Stomach smooth muscle (tissue), 2 donors: Measurements from ENCODE around the gene XRCC4.
"Not testable (repeated sequence)": the region's sequence is repeated elsewhere in the genome, so short reads cannot be mapped to it uniquely, and the experiment has no call there.

ENCODE experiments used
- H3K27ac ChIP-seq: one replicate; pipeline ENCODE4 v1.7.0; 2013; ENCODE audit warnings: mild to moderate bottlenecking, low read length, inconsistent platforms
- H3K27me3 ChIP-seq, 2 donors: one replicate each; pipeline ENCODE4 v1.7.0; 2013; ENCODE audit warnings: low read length in 2 of 2; ENCODE audit not compliant: insufficient read depth in 2 of 2, control insufficient read depth in 1 of 2
- H3K36me3 ChIP-seq, 2 donors: one replicate each; pipeline ENCODE4 v1.7.0; 2013; ENCODE audit warnings: low read length in 2 of 2; ENCODE audit not compliant: control insufficient read depth in 2 of 2, insufficient read depth in 2 of 2
- H3K4me1 ChIP-seq: one replicate; pipeline ENCODE4 v1.7.0; 2013; ENCODE audit warnings: low read length; ENCODE audit not compliant: control insufficient read depth, insufficient read depth
- H3K4me3 ChIP-seq, 2 donors: one replicate each; pipeline ENCODE4 v1.7.0; 2013; ENCODE audit warnings: low read length in 2 of 2
- H3K9ac ChIP-seq, 2 donors: one replicate each; pipeline ENCODE4 v1.7.0; 2013; ENCODE audit warnings: low read length in 2 of 2, mild to moderate bottlenecking in 1 of 2
- H3K9me3 ChIP-seq, 2 donors: one replicate each; pipeline ENCODE4 v1.7.0; 2013; ENCODE audit warnings: low read length in 2 of 2; ENCODE audit not compliant: control insufficient read depth in 2 of 2
- donor health status: healthy.
- donor health status: Pancreatic carcinoma.

XRCC4 gene

DNA sequence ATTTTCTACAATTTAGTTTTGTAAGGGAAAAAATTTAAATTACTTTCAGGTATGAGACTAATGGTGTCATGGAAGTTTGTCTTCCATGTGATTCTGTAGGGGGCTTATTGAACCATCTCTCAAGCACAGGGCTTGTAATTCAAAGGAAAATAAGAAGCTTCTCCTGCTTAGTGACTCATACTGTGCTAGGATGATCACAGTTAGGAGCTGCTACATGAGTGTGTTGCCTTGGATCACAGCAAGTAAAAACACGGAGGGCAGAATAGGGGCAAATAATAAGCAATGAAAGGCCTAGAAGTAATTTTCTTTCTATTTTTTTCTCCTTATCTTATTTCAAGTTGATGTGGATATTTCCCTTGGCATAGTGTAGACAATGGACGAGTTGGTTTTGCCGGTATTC lies 29.1 kb upstream of the XRCC4 start:
- Histone ChIP-seq H3K9me3 (no peaks in the 10 kb centered on the region), H3K4me1 (no peaks in the 10 kb centered on the region), H3K27ac (no peak overlapping the region), H3K36me3 (no peaks in the 10 kb centered on the region), H3K9ac (no peak overlapping the region), H3K27me3 (no peaks in the 10 kb centered on the region), H3K4me3 (no peak overlapping the region)

GRCh38 chr5:83048811-83049210 lies 28.5 kb upstream of the XRCC4 start:
- Histone ChIP-seq H3K27ac (no peak overlapping the region), H3K9me3 (no peaks in the 10 kb centered on the region), H3K36me3 (no peaks in the 10 kb centered on the region), H3K4me1 (no peaks in the 10 kb centered on the region), H3K27me3 (no peaks in the 10 kb centered on the region), H3K9ac (no peak overlapping the region), H3K4me3 (no peak overlapping the region)

DNA sequence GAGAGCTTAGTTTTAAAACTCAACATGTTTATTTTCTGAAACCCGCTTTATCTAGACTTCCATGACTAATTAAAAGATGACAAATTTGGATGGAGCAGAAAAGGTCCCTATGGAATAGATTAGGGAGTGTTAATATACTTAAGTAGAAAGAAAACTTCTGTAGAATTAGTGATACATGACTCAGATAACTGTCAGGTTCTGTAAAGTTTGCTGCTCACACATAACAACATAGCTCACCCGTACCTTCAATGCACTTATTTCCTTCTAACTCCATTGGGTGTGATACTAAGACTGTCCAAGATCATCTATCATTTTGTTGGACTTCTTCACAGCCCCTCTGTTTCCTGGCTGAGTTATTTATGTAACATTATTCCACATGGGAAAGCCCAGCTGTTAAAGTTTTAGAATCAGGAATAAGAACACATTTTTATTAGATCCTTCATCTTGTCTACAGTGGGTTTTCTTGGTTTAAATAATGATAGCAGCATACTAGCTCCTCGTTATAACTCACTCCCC lies 27.9 kb upstream of the XRCC4 start:
- Histone ChIP-seq H3K9me3 (no peaks in the 10 kb centered on the region), H3K36me3 (no peaks in the 10 kb centered on the region), H3K27me3 (no peaks in the 10 kb centered on the region), H3K4me3 (no peak overlapping the region), H3K9ac (no peak overlapping the region), H3K4me1 (no peaks in the 10 kb centered on the region), H3K27ac (no peak overlapping the region)

DNA sequence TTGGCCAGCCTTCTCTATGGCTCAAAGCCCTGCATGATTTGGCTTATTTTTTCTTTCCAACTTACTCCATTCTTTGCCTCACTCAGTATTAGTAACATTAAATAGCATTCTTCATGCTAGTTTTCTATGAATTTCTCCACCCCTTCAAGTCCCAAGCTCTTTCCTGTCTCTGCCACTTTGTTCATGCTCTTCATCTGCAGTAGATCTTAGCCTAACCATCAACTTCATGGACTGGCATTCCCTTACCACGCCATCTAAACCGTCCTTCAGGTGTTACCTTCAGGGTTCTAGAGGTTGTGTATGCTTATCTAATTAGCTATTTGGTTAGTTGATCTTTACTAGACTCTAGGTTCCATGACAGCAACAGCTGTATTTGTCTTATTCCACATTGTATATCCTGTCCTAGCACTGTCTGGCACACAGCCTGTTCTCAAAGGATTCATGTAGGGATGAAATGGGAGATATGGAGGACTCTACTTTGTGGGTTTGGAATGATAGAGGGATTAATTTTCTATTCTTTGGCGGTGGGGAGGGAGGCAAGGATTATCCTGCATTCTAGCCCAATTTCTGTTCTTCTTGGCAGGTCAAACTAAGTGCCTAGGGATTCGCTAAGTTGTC lies 26.5 kb upstream of the XRCC4 start:
- Histone ChIP-seq H3K27me3 (no peaks in the 10 kb centered on the region), H3K36me3 (no peaks in the 10 kb centered on the region), H3K27ac (no peak overlapping the region), H3K4me3 (no peak overlapping the region), H3K9ac (no peak overlapping the region), H3K4me1 (no peaks in the 10 kb centered on the region), H3K9me3 (no peaks in the 10 kb centered on the region)

GRCh38 chr5:83055166-83055565 lies 22.2 kb upstream of the XRCC4 start:
- no peaks in the 10 kb centered on the region for H3K4me1 ChIP-seq

GRCh38 chr5:83058726-83059125 lies 18.6 kb upstream of the XRCC4 start:
- no peak overlapping the region for H3K9ac ChIP-seq
- no peak overlapping the region for H3K4me3 ChIP-seq
- no peaks in the 10 kb centered on the region for H3K4me1 ChIP-seq
- no peaks in the 10 kb centered on the region for H3K9me3 ChIP-seq
- H3K27ac ChIP-seq: no peak overlapping the region
- no peaks in the 10 kb centered on the region for H3K27me3 ChIP-seq
- peaks cover 0 to 5% of the 10 kb centered on the region in 2 donors for H3K36me3 ChIP-seq

More at GRCh38 chr5:83055166-83055565, 22.2 kb upstream of the XRCC4 start:
- Histone ChIP-seq H3K9ac (no peak overlapping the region), H3K27ac (no peak overlapping the region), H3K4me3 (no peak overlapping the region), H3K9me3 (no peaks in the 10 kb centered on the region), H3K36me3 (peaks cover 0 to 5% of the 10 kb centered on the region in 2 donors), H3K27me3 (no peaks in the 10 kb centered on the region)

DNA sequence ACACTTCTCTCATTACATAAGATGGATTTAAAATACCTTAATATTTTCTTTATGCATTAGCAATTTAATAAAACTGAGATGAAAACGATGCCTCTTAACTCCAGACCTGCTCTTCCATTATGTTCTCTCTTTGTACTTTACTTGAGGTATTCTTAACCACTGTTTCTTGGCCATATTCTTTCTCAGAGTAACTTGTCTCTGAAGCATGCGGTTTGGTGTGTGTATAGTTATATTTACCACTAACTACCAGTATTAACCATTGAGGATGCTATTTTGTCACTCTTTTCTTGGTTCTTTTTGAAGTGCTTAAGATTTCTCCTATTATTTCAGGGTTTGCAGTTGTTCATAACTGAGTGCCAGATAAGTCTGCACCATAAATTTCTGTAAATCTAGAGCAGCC lies 18.0 kb upstream of the XRCC4 start:
- peaks cover 0 to 5% of the 10 kb centered on the region in 2 donors for H3K36me3 ChIP-seq
- no peak overlapping the region for H3K27ac ChIP-seq
- H3K4me1 ChIP-seq: no peaks in the 10 kb centered on the region

DNA sequence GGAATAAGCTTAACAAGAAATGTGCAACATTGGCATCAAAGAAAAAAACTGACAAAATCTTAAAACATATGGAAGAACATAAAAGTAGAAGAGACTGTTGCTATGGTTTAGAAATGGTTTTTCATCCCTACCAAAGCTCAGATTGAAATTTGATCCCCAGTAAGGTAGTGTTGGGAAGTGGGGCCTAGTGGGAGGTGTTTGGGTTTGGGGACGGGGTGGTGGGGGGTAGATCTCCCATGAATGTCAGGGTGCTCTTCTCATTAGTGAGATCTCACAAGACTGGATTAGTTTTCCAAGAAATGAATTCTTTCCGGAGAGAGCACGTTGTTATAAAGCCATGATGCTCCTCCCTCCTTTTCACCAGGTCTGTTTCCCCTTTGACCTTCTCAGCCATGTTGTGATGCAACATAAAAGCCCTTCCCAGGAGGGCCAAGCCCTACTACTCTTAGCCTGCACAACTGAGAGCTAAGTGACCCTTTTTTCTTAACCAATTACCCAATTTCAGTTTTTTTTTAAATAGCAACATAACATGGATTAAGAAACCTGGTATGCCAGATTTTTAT lies 10.7 kb upstream of the XRCC4 start:
- no peak overlapping the region for H3K27ac ChIP-seq
- H3K36me3 ChIP-seq: no peaks in the 10 kb centered on the region
- H3K4me1 ChIP-seq: no peaks in the 10 kb centered on the region
- H3K9me3 ChIP-seq: no peaks in the 10 kb centered on the region
- no peak overlapping the region for H3K4me3 ChIP-seq
- no peak overlapping the region for H3K9ac ChIP-seq
- H3K27me3 ChIP-seq: no peaks in the 10 kb centered on the region

More for the DNA sequence above, 18.0 kb upstream of the XRCC4 start:
- no peak overlapping the region for H3K4me3 ChIP-seq
- no peaks in the 10 kb centered on the region for H3K9me3 ChIP-seq
- H3K27me3 ChIP-seq: no peaks in the 10 kb centered on the region
- no peak overlapping the region for H3K9ac ChIP-seq

DNA sequence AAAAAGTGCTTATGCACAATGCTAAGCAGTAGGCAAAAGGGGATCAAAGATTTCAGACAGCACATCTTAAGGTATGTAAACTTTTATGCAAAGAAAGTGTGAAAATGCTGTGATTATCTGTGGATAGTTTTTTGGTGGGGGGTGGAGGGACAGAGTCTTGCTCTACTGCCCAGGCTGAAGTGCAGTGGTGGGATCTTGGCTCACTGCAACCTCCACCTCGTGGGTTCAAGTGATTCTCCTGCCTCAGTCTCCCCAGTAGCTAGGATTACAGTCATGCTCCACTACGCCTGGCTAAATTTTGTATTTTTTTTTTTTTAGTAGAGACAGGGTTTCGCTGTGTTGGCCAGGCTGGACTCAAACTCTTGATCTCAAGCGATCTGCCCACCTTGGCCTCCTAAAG lies 10.0 kb upstream of the XRCC4 start:
- not testable (repeated sequence) for H3K36me3 ChIP-seq, H3K27ac ChIP-seq, H3K27me3 ChIP-seq, H3K9ac ChIP-seq, H3K4me3 ChIP-seq, H3K4me1 ChIP-seq, H3K9me3 ChIP-seq

DNA sequence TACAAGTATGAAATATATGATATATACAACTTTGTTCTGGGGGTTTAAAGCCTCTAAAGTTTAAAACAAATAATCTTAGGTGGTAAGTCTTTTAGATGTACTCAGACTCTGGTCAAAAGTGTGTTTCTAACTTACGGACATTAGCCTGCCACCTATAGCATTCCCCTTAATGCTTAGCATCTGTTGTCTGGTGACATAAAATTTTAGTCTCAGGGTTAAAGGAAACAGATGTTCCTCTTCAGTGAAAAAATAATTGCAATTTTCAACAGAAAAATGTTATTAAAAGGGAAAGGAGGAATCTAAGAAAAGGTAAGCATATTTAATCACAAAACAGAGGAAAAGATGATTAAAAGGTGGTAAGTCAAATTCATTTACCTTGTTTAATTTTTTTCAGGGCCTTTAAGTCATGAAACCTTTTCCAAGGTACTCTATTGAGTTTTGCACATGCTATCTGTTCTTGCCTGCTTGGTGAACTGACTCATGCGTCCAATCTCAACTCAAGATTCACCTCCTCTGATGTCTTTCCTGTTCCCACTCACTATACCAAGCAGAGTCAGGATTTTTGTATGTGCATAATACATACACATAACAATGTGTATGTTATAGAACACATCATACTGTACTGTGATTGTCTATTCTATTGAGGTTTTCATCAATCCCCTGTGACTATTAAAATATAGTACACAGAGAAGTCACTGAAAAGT lies 8.1 kb upstream of the XRCC4 start:
- H3K27me3 ChIP-seq: no peaks in the 10 kb centered on the region
- H3K4me3 ChIP-seq: no peak overlapping the region
- no peaks in the 10 kb centered on the region for H3K36me3 ChIP-seq
- no peak overlapping the region for H3K9ac ChIP-seq
- H3K4me1 ChIP-seq: no peaks in the 10 kb centered on the region
- H3K9me3 ChIP-seq: no peaks in the 10 kb centered on the region
- H3K27ac ChIP-seq: no peak overlapping the region
